ENCODE results near the gene HNRNPUL2. TPM values are rescaled to one million over a fixed set of nuclear protein-coding genes. Genes with fewer than 3 reads are reported as not detected.

HNRNPUL2 gene
- polyA plus RNA-seq, 3 donors: 0.33 to 13.8 (median 0.88) TPM

DNA sequence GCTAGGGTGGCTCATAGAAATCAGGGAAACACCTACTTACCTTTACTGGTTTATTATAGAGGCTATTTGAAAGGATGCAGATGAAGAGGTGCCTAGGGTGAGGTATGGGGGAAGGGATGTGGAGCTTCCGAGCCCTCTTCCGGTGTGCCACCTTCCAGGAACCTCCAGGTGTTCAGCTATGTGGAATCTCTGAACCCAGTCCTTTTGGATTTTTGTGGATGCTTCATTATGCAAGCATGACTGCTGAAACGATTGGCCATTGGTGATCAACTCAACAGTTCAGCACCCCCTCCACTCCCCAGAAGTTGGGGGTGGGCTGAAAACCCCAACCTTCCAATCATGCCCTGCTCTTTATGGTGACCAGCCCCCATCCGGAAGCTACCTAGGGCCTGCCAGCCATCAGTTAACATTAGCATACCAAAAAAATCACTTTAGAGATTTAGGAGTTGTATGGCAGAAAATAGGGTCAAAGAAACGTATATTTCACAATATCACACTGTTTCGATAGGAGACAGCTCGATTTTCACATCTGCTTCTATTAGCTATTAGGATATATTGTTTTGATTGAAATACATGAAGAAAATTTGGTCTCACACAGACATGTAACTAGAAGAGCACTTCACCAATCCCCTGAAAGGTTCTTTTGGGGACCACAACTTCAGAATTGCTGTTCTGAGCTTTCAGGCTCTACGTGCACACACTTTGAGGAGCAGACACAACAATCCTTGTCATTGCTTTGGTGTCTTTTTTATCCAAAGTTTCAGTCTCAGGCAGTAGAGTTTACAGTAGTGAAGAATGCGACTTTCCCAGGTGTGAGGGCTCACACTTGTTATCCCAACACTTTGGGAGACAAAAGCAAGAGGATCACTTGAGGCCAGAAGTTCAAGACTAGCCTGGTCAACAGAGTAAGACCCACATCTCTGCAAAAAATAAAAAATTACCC is 30.9 kb upstream of the HNRNPUL2 start:
- Histone ChIP-seq H3K4me1 (ENCODE audit: control insufficient read depth in 1 of 2, insufficient read depth in 2 of 2, low read length in 2 of 2) (peaks cover 20 to 30% of the 10 kb centered on the region in 2 donors), H3K9ac (ENCODE audit: insufficient read depth, low read length, poor library complexity, severe bottlenecking) (no peak overlapping the region), H3K79me2 (ENCODE audit: insufficient read depth, low read length) (peaks cover 23% of the 10 kb centered on the region), H4K20me1 (ENCODE audit: insufficient read depth, low read length) (no peaks in the 10 kb centered on the region), H3K4me2 (replicated peaks; ENCODE audit: extremely low read depth, low read length, poor library complexity, severe bottlenecking) (no peak overlapping the region), H3K9me3 (replicated peaks in 1 of 2; ENCODE audit: control insufficient read depth in 1 of 2, insufficient read depth in 1 of 2, low read length in 2 of 2) (no peaks in the 10 kb centered on the region), H3K36me3 (replicated peaks in 1 of 2; ENCODE audit: control insufficient read depth in 1 of 2, insufficient read depth in 2 of 2, low read length in 2 of 2) (no peaks in the 10 kb centered on the region), H3K27ac (ENCODE audit: low read depth in 1 of 2, low read length in 2 of 2) (no peak overlapping the region), H3K27me3 (ENCODE audit: control insufficient read depth in 2 of 2, insufficient read depth in 2 of 2, low read length in 2 of 2) (no peaks in the 10 kb centered on the region), H3K4me3 (replicated peaks in 1 of 3; ENCODE audit: low read depth in 2 of 3, low read length in 3 of 3) (no peak overlapping the region), H2AFZ (ENCODE audit: insufficient read depth, low read depth, low read length, poor library complexity, severe bottlenecking) (no peak overlapping the region)
- H3K27me3 Mint-ChIP-seq (ENCODE audit: low read depth in 3 of 3): peaks cover 1 to 3% (median 2%) of the 10 kb centered on the region in 3 donors
- H3K4me3 Mint-ChIP-seq: no peak overlapping the region
- no peak for DNase-seq
- intact Hi-C loops (cut with micrococcal nuclease): no loop called here
- H3K9me3 Mint-ChIP-seq: no peaks in the 10 kb centered on the region
- H3K4me1 Mint-ChIP-seq: peaks cover 21% of the 10 kb centered on the region
- WGBS (ENCODE audit: insufficient coverage): 92% methylated on average over 3 of the region's 9 CpGs
- TF ChIP-seq, protein P1, sequence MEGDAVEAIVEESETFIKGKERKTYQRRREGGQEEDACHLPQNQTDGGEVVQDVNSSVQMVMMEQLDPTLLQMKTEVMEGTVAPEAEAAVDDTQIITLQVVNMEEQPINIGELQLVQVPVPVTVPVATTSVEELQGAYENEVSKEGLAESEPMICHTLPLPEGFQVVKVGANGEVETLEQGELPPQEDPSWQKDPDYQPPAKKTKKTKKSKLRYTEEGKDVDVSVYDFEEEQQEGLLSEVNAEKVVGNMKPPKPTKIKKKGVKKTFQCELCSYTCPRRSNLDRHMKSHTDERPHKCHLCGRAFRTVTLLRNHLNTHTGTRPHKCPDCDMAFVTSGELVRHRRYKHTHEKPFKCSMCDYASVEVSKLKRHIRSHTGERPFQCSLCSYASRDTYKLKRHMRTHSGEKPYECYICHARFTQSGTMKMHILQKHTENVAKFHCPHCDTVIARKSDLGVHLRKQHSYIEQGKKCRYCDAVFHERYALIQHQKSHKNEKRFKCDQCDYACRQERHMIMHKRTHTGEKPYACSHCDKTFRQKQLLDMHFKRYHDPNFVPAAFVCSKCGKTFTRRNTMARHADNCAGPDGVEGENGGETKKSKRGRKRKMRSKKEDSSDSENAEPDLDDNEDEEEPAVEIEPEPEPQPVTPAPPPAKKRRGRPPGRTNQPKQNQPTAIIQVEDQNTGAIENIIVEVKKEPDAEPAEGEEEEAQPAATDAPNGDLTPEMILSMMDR (IDR thresholded peaks at IDR 0.05): no peak
- H3K36me3 Mint-ChIP-seq: peaks cover 4 to 6% of the 10 kb centered on the region in 2 donors
- H3K27ac Mint-ChIP-seq: peak overlapping the region in 1 of 7 donors; percentile 25

DNA sequence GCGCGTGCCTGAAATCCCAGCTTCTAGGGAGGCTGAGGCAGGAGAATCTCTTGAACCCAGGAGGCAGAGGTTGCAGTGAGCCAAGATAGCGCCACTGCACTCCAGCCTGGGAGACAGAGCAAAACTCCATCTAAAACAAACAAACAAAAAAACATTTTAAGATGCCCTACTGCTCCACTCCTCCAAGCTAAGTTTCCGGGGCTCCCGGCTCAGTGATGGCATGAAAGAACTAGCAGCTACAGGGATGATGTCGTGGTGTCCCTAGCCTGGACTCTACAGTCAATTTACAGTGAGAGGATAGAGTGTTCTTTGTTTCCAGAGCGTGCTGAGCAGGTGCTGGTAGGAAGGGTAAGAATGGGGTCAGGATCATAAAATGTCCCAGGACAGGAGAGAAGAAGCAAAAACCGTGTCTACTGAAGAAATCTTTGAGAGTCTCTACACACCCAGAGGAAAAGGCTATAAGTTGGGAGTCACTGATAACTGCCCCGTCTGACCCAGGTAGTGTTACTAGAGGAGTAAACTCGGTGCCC is 27.9 kb upstream of the HNRNPUL2 start:
- no peaks in the 10 kb centered on the region for H3K27me3 ChIP-seq (ENCODE audit: control insufficient read depth in 2 of 2, insufficient read depth in 2 of 2, low read length in 2 of 2)
- H3K36me3 ChIP-seq (replicated peaks in 1 of 2; ENCODE audit: control insufficient read depth in 1 of 2, insufficient read depth in 2 of 2, low read length in 2 of 2): peaks cover 5 to 18% of the 10 kb centered on the region in 2 donors
- TF ChIP-seq, protein P1 (IDR thresholded peaks at IDR 0.05): no peak
- peaks cover 8 to 24% of the 10 kb centered on the region in 2 donors for H3K36me3 Mint-ChIP-seq
- WGBS (ENCODE audit: insufficient coverage): 100% methylated on average over 6 of the region's 10 CpGs
- no peak overlapping the region for H3K4me2 ChIP-seq (replicated peaks; ENCODE audit: extremely low read depth, low read length, poor library complexity, severe bottlenecking)
- no peak for DNase-seq
- peaks cover 12 to 19% of the 10 kb centered on the region in 2 donors for H3K4me1 ChIP-seq (ENCODE audit: control insufficient read depth in 1 of 2, insufficient read depth in 2 of 2, low read length in 2 of 2)
- no peak overlapping the region for H3K9ac ChIP-seq (ENCODE audit: insufficient read depth, low read length, poor library complexity, severe bottlenecking)
- H3K4me3 Mint-ChIP-seq: no peak overlapping the region
- H3K27me3 Mint-ChIP-seq (ENCODE audit: low read depth in 3 of 3): peaks cover 1 to 2% (median 1%) of the 10 kb centered on the region in 3 donors
- peak overlapping the region in 1 of 7 donors; percentile 15 for H3K27ac Mint-ChIP-seq
- no peaks in the 10 kb centered on the region for H3K9me3 ChIP-seq (replicated peaks in 1 of 2; ENCODE audit: control insufficient read depth in 1 of 2, insufficient read depth in 1 of 2, low read length in 2 of 2)
- H3K4me1 Mint-ChIP-seq: peaks cover 16% of the 10 kb centered on the region
- H3K4me3 ChIP-seq (replicated peaks in 1 of 3; ENCODE audit: low read depth in 2 of 3, low read length in 3 of 3): no peak overlapping the region
- H3K27ac ChIP-seq (ENCODE audit: low read depth in 1 of 2, low read length in 2 of 2): no peak overlapping the region
- no peaks in the 10 kb centered on the region for H4K20me1 ChIP-seq (ENCODE audit: insufficient read depth, low read length)
- no peaks in the 10 kb centered on the region for H3K9me3 Mint-ChIP-seq
- intact Hi-C loops (cut with micrococcal nuclease): no loop called here
- peaks cover 34% of the 10 kb centered on the region for H3K79me2 ChIP-seq (ENCODE audit: insufficient read depth, low read length)
- peak overlapping the region; percentile 90 for H2AFZ ChIP-seq (ENCODE audit: insufficient read depth, low read depth, low read length, poor library complexity, severe bottlenecking)
